ENCODE measurements around the gene SLCO4A1. TPM values are rescaled to one million over a fixed set of nuclear protein-coding genes. Genes with fewer than 3 reads are reported as not detected.

The SLCO4A1 gene
- total RNA-seq, 4 donors from 2014 or later = 6.7 to 22.1 (median 14.4) TPM

GRCh38 chr20:62685781-62686555, 43.7 kb downstream of the SLCO4A1 start:
- peaks cover 0 to 35% (median 10%) of the 10 kb centered on the region in 3 donors for H3K4me1 ChIP-seq
- no peak for TF ChIP-seq POLR2A (IDR thresholded peaks at IDR 0.05)
- TF ChIP-seq CTCF (IDR thresholded peaks at IDR 0.05) = no peak
- 24 to 55% methylated on average over 7 to 13 of the region's 27 CpGs for WGBS, 2 donors
- peaks cover 0 to 87% (median 0%) of the 10 kb centered on the region in 4 donors for H3K27me3 ChIP-seq
- no peak overlapping the region for H3K4me3 ChIP-seq
- no peaks in the 10 kb centered on the region for H3K9me3 ChIP-seq
- H3K36me3 ChIP-seq = no peaks in the 10 kb centered on the region
- DNase-seq = no peak
- H3K27ac ChIP-seq = no peak overlapping the region
- intact Hi-C loops (cut with DNase I) = no loop called here

GRCh38 chr20:62686869-62687830, 44.8 kb downstream of the SLCO4A1 start:
- no peak overlapping the region for H3K4me3 ChIP-seq
- H3K27ac ChIP-seq = no peak overlapping the region
- no peaks in the 10 kb centered on the region for H3K9me3 ChIP-seq
- DNase-seq = no peak
- no peaks in the 10 kb centered on the region for H3K36me3 ChIP-seq
- peaks cover 0 to 35% (median 10%) of the 10 kb centered on the region in 3 donors for H3K4me1 ChIP-seq
- peaks cover 0 to 84% (median 0%) of the 10 kb centered on the region in 4 donors for H3K27me3 ChIP-seq
- TF ChIP-seq POLR2A (IDR thresholded peaks at IDR 0.05) = no peak
- no peak for TF ChIP-seq CTCF (IDR thresholded peaks at IDR 0.05)
- intact Hi-C loops (cut with DNase I) = no loop called here
- 69 to 79% methylated on average over 16 to 25 of the region's 37 CpGs for WGBS, 2 donors

- Histone ChIP-seq H3K4me3 (no peak overlapping the region), H3K9me3 (no peaks in the 10 kb centered on the region), H3K4me1 (peaks cover 0 to 35% (median 10%) of the 10 kb centered on the region in 3 donors), H3K27me3 (peaks cover 0 to 84% (median 0%) of the 10 kb centered on the region in 4 donors), H3K27ac (no peak overlapping the region), H3K36me3 (no peaks in the 10 kb centered on the region)
- intact Hi-C loops (cut with DNase I) = no loop called here
- 73% methylated on average over 2 of the region's 11 CpGs; no CpG with 5 or more reads in 1 of the 2 donors for WGBS, 2 donors
- no peak for DNase-seq
- TF ChIP-seq CTCF (IDR thresholded peaks at IDR 0.05) = no peak
- no peak for TF ChIP-seq POLR2A (IDR thresholded peaks at IDR 0.05)
Observed at GRCh38 chr20:62688083-62688482, 45.8 kb downstream of the SLCO4A1 start.

GRCh38 chr20:62688855-62689460, 46.7 kb downstream of the SLCO4A1 start:
- peaks cover 0 to 87% (median 0%) of the 10 kb centered on the region in 4 donors for H3K27me3 ChIP-seq
- no peak for TF ChIP-seq POLR2A (IDR thresholded peaks at IDR 0.05)
- peak in 2 of 6 experiments; percentile 8 to 25 for TF ChIP-seq CTCF (IDR thresholded peaks at IDR 0.05)
- intact Hi-C loops (cut with DNase I) = no loop called here
- H3K27ac ChIP-seq = no peak overlapping the region
- no peak for DNase-seq
- WGBS, 2 donors = 58 to 73% methylated on average over 21 to 27 of the region's 29 CpGs
- no peak overlapping the region for H3K4me3 ChIP-seq
- H3K9me3 ChIP-seq = no peaks in the 10 kb centered on the region
- peaks cover 0 to 35% (median 10%) of the 10 kb centered on the region in 3 donors for H3K4me1 ChIP-seq
- H3K36me3 ChIP-seq = no peaks in the 10 kb centered on the region

All from esophagus squamous epithelium (tissue), 5 donors.